Effector memory CD8-positive, alpha-beta T cell (primary cell): ENCODE measurements around the gene NPPC.
"Not testable (repeated sequence)": the region's sequence is repeated elsewhere in the genome, so short reads cannot be mapped to it uniquely, and the experiment has no call there.

Experiments used
- ATAC-seq: fragments of 150-1000 bp; cut with Tn5 transposase; replicated peaks from 2 replicates; pipeline ENCODE4 v1.10.0; 2021; ENCODE audit warnings: mild to moderate bottlenecking, moderate library complexity
- DNase-seq, 3 experiments: peaks; one replicate each; pipeline ENCODE4 v3.0.0; 2021
- H3K27ac Mint-ChIP-seq, 2 donors: one replicate each; pipeline ENCODE4 v1.8.0; 2022; ENCODE audit warnings: mild to moderate bottlenecking in 2 of 2, mixed read lengths in 2 of 2, moderate library complexity in 2 of 2
- H3K27me3 Mint-ChIP-seq, 2 donors: one replicate each; pipeline ENCODE4 v1.8.0; 2022; ENCODE audit warnings: mixed read lengths in 2 of 2
- H3K36me3 Mint-ChIP-seq: one replicate; pipeline ENCODE4 v1.8.0; 2022; ENCODE audit warnings: mild to moderate bottlenecking, moderate library complexity, mixed read lengths; ENCODE audit not compliant: insufficient read depth
- H3K4me1 Mint-ChIP-seq, 2 donors: one replicate each; pipeline ENCODE4 v1.8.0; 2022; ENCODE audit warnings: low read depth in 2 of 2, mixed read lengths in 2 of 2
- H3K4me3 Mint-ChIP-seq, 2 donors: one replicate each; pipeline ENCODE4 v1.8.0; 2022; ENCODE audit warnings: mild to moderate bottlenecking in 2 of 2, mixed read lengths in 2 of 2, moderate library complexity in 2 of 2
- H3K9me3 Mint-ChIP-seq, 2 donors: one replicate each; pipeline ENCODE4 v1.8.0; 2022; ENCODE audit warnings: mixed read lengths in 2 of 2

Gene NPPC

GRCh38 chr2:231947112-231947511, 20.9 kb upstream of the NPPC start:
- ATAC-seq, result not testable (repeated sequence)

GRCh38 chr2:231946241-231946814, 20.1 kb upstream of the NPPC start:
- Mint-ChIP-seq H3K4me1 (no peaks in the 10 kb centered on the region), H3K36me3 (no peaks in the 10 kb centered on the region), H3K27ac (no peak overlapping the region), H3K4me3 (no peak overlapping the region), H3K9me3 (no peaks in the 10 kb centered on the region), H3K27me3 (peaks cover 23 to 26% of the 10 kb centered on the region in 2 donors)
- no peak for ATAC-seq
- no peak for DNase-seq

More at GRCh38 chr2:231947112-231947511, 20.9 kb upstream of the NPPC start:
- not testable (repeated sequence) for H3K4me3 Mint-ChIP-seq, H3K9me3 Mint-ChIP-seq, DNase-seq, H3K36me3 Mint-ChIP-seq, H3K4me1 Mint-ChIP-seq, H3K27ac Mint-ChIP-seq
- peaks cover 24 to 28% of the 10 kb centered on the region in 2 donors for H3K27me3 Mint-ChIP-seq

GRCh38 chr2:231942180-231942579, 16.0 kb upstream of the NPPC start:
- no peaks in the 10 kb centered on the region for H3K36me3 Mint-ChIP-seq
- ATAC-seq (no peak), DNase-seq (no peak)
- no peak overlapping the region for H3K4me3 Mint-ChIP-seq
- no peaks in the 10 kb centered on the region for H3K9me3 Mint-ChIP-seq
- H3K4me1 Mint-ChIP-seq, result no peaks in the 10 kb centered on the region
- peaks cover 21 to 33% of the 10 kb centered on the region in 2 donors for H3K27me3 Mint-ChIP-seq
- H3K27ac Mint-ChIP-seq, result no peak overlapping the region

GRCh38 chr2:231941673-231942072, 15.5 kb upstream of the NPPC start:
- Mint-ChIP-seq H3K4me3 (no peak overlapping the region), H3K27ac (no peak overlapping the region), H3K4me1 (no peaks in the 10 kb centered on the region), H3K9me3 (no peaks in the 10 kb centered on the region), H3K27me3 (peaks cover 21 to 33% of the 10 kb centered on the region in 2 donors), H3K36me3 (no peaks in the 10 kb centered on the region)
- ATAC-seq (no peak), DNase-seq (no peak)

- Mint-ChIP-seq H3K36me3 (no peaks in the 10 kb centered on the region), H3K4me3 (no peak overlapping the region), H3K27me3 (peaks cover 21 to 33% of the 10 kb centered on the region in 2 donors), H3K9me3 (no peaks in the 10 kb centered on the region), H3K27ac (no peak overlapping the region), H3K4me1 (no peaks in the 10 kb centered on the region)
- DNase-seq, result no peak
- ATAC-seq, result no peak
These were observed 14.6 kb upstream of the NPPC start for GRCh38 chr2:231940795-231941194.

- Mint-ChIP-seq H3K4me3 (no peak overlapping the region), H3K36me3 (no peaks in the 10 kb centered on the region), H3K9me3 (no peaks in the 10 kb centered on the region), H3K27ac (no peak overlapping the region), H3K27me3 (peaks cover 12 to 25% of the 10 kb centered on the region in 2 donors), H3K4me1 (no peaks in the 10 kb centered on the region)
- ATAC-seq, result no peak
- DNase-seq, result no peak
These were observed 12.8 kb upstream of the NPPC start for GRCh38 chr2:231939022-231939421.

GRCh38 chr2:231937057-231937456, 10.9 kb upstream of the NPPC start:
- Mint-ChIP-seq H3K4me3 (no peak overlapping the region), H3K9me3 (no peaks in the 10 kb centered on the region)

GRCh38 chr2:231936491-231936890, 10.3 kb upstream of the NPPC start:
- DNase-seq, result no peak
- no peak overlapping the region for H3K27ac Mint-ChIP-seq
- no peaks in the 10 kb centered on the region for H3K36me3 Mint-ChIP-seq
- H3K4me1 Mint-ChIP-seq, result no peaks in the 10 kb centered on the region
- no peak for ATAC-seq
- H3K27me3 Mint-ChIP-seq, result peaks cover 5 to 42% of the 10 kb centered on the region in 2 donors
- no peaks in the 10 kb centered on the region for H3K9me3 Mint-ChIP-seq
- no peak overlapping the region for H3K4me3 Mint-ChIP-seq

More at GRCh38 chr2:231937057-231937456, 10.9 kb upstream of the NPPC start:
- peaks cover 8 to 41% of the 10 kb centered on the region in 2 donors for H3K27me3 Mint-ChIP-seq
- no peak overlapping the region for H3K27ac Mint-ChIP-seq
- DNase-seq, result no peak
- ATAC-seq, result no peak
- no peaks in the 10 kb centered on the region for H3K36me3 Mint-ChIP-seq
- no peaks in the 10 kb centered on the region for H3K4me1 Mint-ChIP-seq

- Mint-ChIP-seq H3K4me3 (no peak overlapping the region), H3K4me1 (no peaks in the 10 kb centered on the region), H3K9me3 (no peaks in the 10 kb centered on the region), H3K36me3 (no peaks in the 10 kb centered on the region), H3K27me3 (peaks cover 4 to 42% of the 10 kb centered on the region in 2 donors), H3K27ac (no peak overlapping the region)
- no peak for DNase-seq
- no peak for ATAC-seq
These were observed 9.6 kb upstream of the NPPC start for GRCh38 chr2:231935815-231936214.

- no peak overlapping the region for H3K27ac Mint-ChIP-seq
- ATAC-seq (no peak), DNase-seq (no peak)
- H3K27me3 Mint-ChIP-seq, result peaks cover 7 to 44% of the 10 kb centered on the region in 2 donors
- no peak overlapping the region for H3K4me3 Mint-ChIP-seq
- no peaks in the 10 kb centered on the region for H3K9me3 Mint-ChIP-seq
- no peaks in the 10 kb centered on the region for H3K36me3 Mint-ChIP-seq
- no peaks in the 10 kb centered on the region for H3K4me1 Mint-ChIP-seq
These were observed 9.0 kb upstream of the NPPC start for GRCh38 chr2:231935207-231935524.

- Mint-ChIP-seq H3K4me1 (no peaks in the 10 kb centered on the region), H3K36me3 (no peaks in the 10 kb centered on the region), H3K9me3 (no peaks in the 10 kb centered on the region)
These were observed 8.4 kb upstream of the NPPC start for GRCh38 chr2:231934441-231935206.

GRCh38 chr2:231933916-231934401, 7.8 kb upstream of the NPPC start:
- H3K27ac Mint-ChIP-seq, result no peak overlapping the region
- DNase-seq, result no peak
- H3K9me3 Mint-ChIP-seq, result no peaks in the 10 kb centered on the region
- no peaks in the 10 kb centered on the region for H3K4me1 Mint-ChIP-seq
- no peak for ATAC-seq
- peaks cover 18 to 53% of the 10 kb centered on the region in 2 donors for H3K27me3 Mint-ChIP-seq
- H3K4me3 Mint-ChIP-seq, result no peak overlapping the region
- no peaks in the 10 kb centered on the region for H3K36me3 Mint-ChIP-seq

More at GRCh38 chr2:231934441-231935206, 8.4 kb upstream of the NPPC start:
- H3K4me3 Mint-ChIP-seq, result no peak overlapping the region
- peaks cover 12 to 49% of the 10 kb centered on the region in 2 donors for H3K27me3 Mint-ChIP-seq
- DNase-seq (no peak), ATAC-seq (no peak)
- no peak overlapping the region for H3K27ac Mint-ChIP-seq

- no peaks in the 10 kb centered on the region for H3K36me3 Mint-ChIP-seq
- ATAC-seq, result no peak
These were observed 7.1 kb upstream of the NPPC start for GRCh38 chr2:231932985-231933915.

More at GRCh38 chr2:231932985-231933915, 7.1 kb upstream of the NPPC start:
- Mint-ChIP-seq H3K4me1 (no peaks in the 10 kb centered on the region), H3K27ac (no peak overlapping the region), H3K27me3 (peaks cover 25 to 54% of the 10 kb centered on the region in 2 donors), H3K4me3 (no peak overlapping the region), H3K9me3 (no peaks in the 10 kb centered on the region)
- DNase-seq, result no peak
